Fibroblast of skin of abdomen (primary cell): Measurements from ENCODE around the gene RADIL. TPM values are rescaled to one million over a fixed set of nuclear protein-coding genes. Genes with fewer than 3 reads are reported as not detected.
"Not testable (repeated sequence)": the region's sequence is repeated elsewhere in the genome, so short reads cannot be mapped to it uniquely, and the experiment has no call there.

Experiments used
- DNase-seq: peaks from one replicate; pipeline ENCODE4 v3.0.0-alpha.2; 2013
- polyA plus RNA-seq, 2 experiments: library from polyadenylated mRNA; unstranded; fragments of 120-200 nt; gene quantifications; one replicate each; pipeline ENCODE4 v1.2.1, GENCODE V29; 2013; ENCODE audit not compliant: insufficient read length in 2 of 2

The RADIL gene
- 0.98 TPM for polyA plus RNA-seq (2013, experiment 1 of 2; ENCODE audit: insufficient read length)
- polyA plus RNA-seq (2013, experiment 2 of 2; ENCODE audit: insufficient read length) = 1.4 TPM

- DNase-seq = peak; percentile 85
These were observed at the start of gene RADIL for GRCh38 chr7:4883372-4884144. Gene RADIL (minus strand): TSS chr7:4883716. CDS start chr7:4878139, 5,577 bp downstream.

- no peak for DNase-seq
These were observed 48.4 kb upstream of the RADIL start for GRCh38 chr7:4931943-4932342.

GRCh38 chr7:4929005-4929404, 45.5 kb upstream of the RADIL start:
- DNase-seq = no peak

- DNase-seq = no peak
These were observed 44.9 kb upstream of the RADIL start for GRCh38 chr7:4928445-4928844.

GRCh38 chr7:4919969-4920766, 36.7 kb upstream of the RADIL start:
- no peak for DNase-seq

GRCh38 chr7:4916113-4916512, 32.6 kb upstream of the RADIL start:
- no peak for DNase-seq

GRCh38 chr7:4911111-4911828, 27.8 kb upstream of the RADIL start:
- DNase-seq = no peak

GRCh38 chr7:4906682-4907081, 23.2 kb upstream of the RADIL start:
- DNase-seq = no peak

GRCh38 chr7:4905171-4905570, 21.7 kb upstream of the RADIL start:
- no peak for DNase-seq

GRCh38 chr7:4904346-4904745, 20.8 kb upstream of the RADIL start:
- no peak for DNase-seq

GRCh38 chr7:4895766-4896165, 12.2 kb upstream of the RADIL start:
- no peak for DNase-seq

GRCh38 chr7:4894482-4894881, 11.0 kb upstream of the RADIL start:
- no peak for DNase-seq

- DNase-seq = no peak
These were observed 10.5 kb upstream of the RADIL start for GRCh38 chr7:4893929-4894475.

GRCh38 chr7:4893188-4893587, 9.7 kb upstream of the RADIL start:
- DNase-seq = not testable (repeated sequence)

- DNase-seq = not testable (repeated sequence)
These were observed 8.0 kb upstream of the RADIL start for GRCh38 chr7:4891522-4891921.

- DNase-seq = no peak
These were observed 6.2 kb upstream of the RADIL start for GRCh38 chr7:4889682-4890081.

- no peak for DNase-seq
These were observed 4.6 kb upstream of the RADIL start for GRCh38 chr7:4888161-4888560.

- DNase-seq = no peak
These were observed 3.2 kb upstream of the RADIL start for GRCh38 chr7:4886671-4887070.

GRCh38 chr7:4885317-4885807, 1.8 kb upstream of the RADIL start:
- no peak for DNase-seq

- no peak for DNase-seq
These were observed 648 bp upstream of the RADIL start for GRCh38 chr7:4884164-4884563.

GRCh38 chr7:4883033-4883371, 514 bp downstream of the RADIL start:
- DNase-seq = no peak

- DNase-seq = peak; percentile 65
These were observed 1.1 kb downstream of the RADIL start for GRCh38 chr7:4882169-4883032.
